Tibial nerve (tissue), 4 donors: ENCODE data around the gene SLC35A3. TPM values are rescaled to one million over a fixed set of nuclear protein-coding genes. Genes with fewer than 3 reads are reported as not detected.
"Not testable (repeated sequence)": the region's sequence is repeated elsewhere in the genome, so short reads cannot be mapped to it uniquely, and the experiment has no call there.

Experiments used
- DNase-seq, 2 donors: peaks; one replicate each; pipeline ENCODE4 v3.0.0-alpha.2; 2019; ENCODE audit warnings: low spot score in 2 of 2
- H3K27ac ChIP-seq, 4 donors: fragments of 200-600 bp; sonication (generic) in 3 of 4; one replicate each; pipeline ENCODE4 v1.5.1; 2017 to 2019; ENCODE audit warnings: mild to moderate bottlenecking in 1 of 4
- H3K27me3 ChIP-seq, 2 donors: fragments of 200-600 bp; sonication (generic) in 1 of 2; one replicate each; pipeline versions ENCODE4 v1.5.1 to v1.6.0; 2017 to 2019
- H3K36me3 ChIP-seq, 3 donors: fragments of 200-600 bp; sonication (generic); one replicate each; pipeline ENCODE4 v1.5.1; 2018 to 2019
- H3K4me1 ChIP-seq, 4 donors: fragments of 200-600 bp; sonication (generic) in 3 of 4; one replicate each; pipeline ENCODE4 v1.5.1; 2017 to 2019
- H3K4me3 ChIP-seq, 4 donors: fragments of 200-600 bp; sonication (generic) in 3 of 4; one replicate each; pipeline ENCODE4 v1.5.1; 2017 to 2019; ENCODE audit warnings: mild to moderate bottlenecking in 1 of 4, moderate library complexity in 1 of 4
- H3K9me3 ChIP-seq, 4 donors: fragments of 200-600 bp; sonication (generic) in 3 of 4; one replicate each; pipeline ENCODE4 v1.5.1; 2017 to 2019
- EP300 ChIP-seq, 2 donors: sonication (generic); formaldehyde crosslinking; IDR thresholded peaks; one replicate each; pipeline ENCODE4 v1.6.1; 2017; ENCODE audit warnings: antibody characterized with exemption in 2 of 2, mild to moderate bottlenecking in 1 of 2
- POLR2A ChIP-seq, 2 donors: fragments of 450-650 bp; IDR thresholded peaks; one replicate each; pipeline ENCODE4 v1.6.1; 2017; ENCODE audit warnings: antibody characterized with exemption in 2 of 2, mild to moderate bottlenecking in 2 of 2, moderate library complexity in 2 of 2
- WGBS, 2 donors: methylation state at CpG; one replicate each; pipeline ENCODE4 v1.1.5; 2018; 5-methylcytosine and 5-hydroxymethylcytosine counted together
- total RNA-seq, 4 donors: library from RNA; depleted of rRNA; stranded (reverse); fragments of >200 nt; gene quantifications; one replicate each; pipeline ENCODE4 v1.1.0, GENCODE V29; 2016
- TF ChIP-seq, protein P1 (sequence below), 5 experiments: fragments of 200-600 bp in 3 of 5; fragments of 450-650 bp in 2 of 5; sonication (generic) in 3 of 5; IDR thresholded peaks; one replicate each; pipeline ENCODE4 v1.5.1; 2016 to 2019; ENCODE audit warnings: antibody characterized with exemption in 5 of 5, mild to moderate bottlenecking in 3 of 5, moderate library complexity in 2 of 5

Gene SLC35A3
- total RNA-seq, 4 donors from 2014 or later: 15.7 to 23.8 (median 17.9) TPM

DNA sequence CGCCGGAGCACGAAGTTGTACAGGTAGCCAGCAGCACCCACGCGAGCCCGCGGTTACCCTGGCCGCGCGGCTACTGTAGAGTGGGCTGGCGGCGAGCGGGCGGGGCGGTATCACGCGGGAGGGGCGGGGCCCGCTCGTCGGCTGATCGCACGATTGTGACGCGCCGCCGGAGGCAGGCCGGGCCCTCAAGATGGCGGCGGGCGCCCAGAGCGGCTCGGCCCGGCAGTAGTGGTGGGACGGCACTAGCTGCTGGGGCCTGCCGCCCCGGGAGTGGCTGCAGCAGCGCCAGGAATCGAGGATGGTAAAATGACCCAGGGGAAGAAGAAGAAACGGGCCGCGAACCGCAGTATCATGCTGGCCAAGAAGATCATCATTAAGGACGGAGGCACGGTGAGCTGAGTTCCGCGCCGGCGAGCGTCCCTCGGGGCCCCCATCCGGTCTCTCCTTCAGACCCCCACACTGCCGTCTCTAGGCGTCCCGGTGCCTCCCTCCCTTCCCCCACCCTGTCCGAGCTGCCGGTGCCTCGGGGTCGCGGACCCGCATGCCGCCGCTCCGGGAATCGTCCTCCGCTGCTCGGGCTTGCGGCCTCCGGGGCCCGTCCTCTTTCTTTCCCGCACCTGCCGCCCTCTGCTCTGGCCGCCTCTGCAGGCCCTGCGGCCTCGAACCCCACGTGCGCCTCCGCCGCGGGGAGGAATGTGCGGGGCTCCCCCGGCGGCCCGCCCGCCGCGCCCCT, 68.3 kb downstream of the SLC35A3 start:
- 0 to 1% methylated on average over 39 to 72 of the region's 87 CpGs for WGBS, 2 donors
- Histone ChIP-seq H3K36me3 (no peaks in the 10 kb centered on the region), H3K9me3 (no peaks in the 10 kb centered on the region), H3K4me3 (peak overlapping the region; percentile 77 to 97 (median 90)), H3K4me1 (peaks cover 0 to 57% (median 25%) of the 10 kb centered on the region in 4 donors), H3K27me3 (no peaks in the 10 kb centered on the region), H3K27ac (peak overlapping the region; percentile 95 to 98 (median 97))
- TF ChIP-seq POLR2A (IDR thresholded peaks at IDR 0.05): peak; percentile 86 to 97
- TF ChIP-seq, protein P1, sequence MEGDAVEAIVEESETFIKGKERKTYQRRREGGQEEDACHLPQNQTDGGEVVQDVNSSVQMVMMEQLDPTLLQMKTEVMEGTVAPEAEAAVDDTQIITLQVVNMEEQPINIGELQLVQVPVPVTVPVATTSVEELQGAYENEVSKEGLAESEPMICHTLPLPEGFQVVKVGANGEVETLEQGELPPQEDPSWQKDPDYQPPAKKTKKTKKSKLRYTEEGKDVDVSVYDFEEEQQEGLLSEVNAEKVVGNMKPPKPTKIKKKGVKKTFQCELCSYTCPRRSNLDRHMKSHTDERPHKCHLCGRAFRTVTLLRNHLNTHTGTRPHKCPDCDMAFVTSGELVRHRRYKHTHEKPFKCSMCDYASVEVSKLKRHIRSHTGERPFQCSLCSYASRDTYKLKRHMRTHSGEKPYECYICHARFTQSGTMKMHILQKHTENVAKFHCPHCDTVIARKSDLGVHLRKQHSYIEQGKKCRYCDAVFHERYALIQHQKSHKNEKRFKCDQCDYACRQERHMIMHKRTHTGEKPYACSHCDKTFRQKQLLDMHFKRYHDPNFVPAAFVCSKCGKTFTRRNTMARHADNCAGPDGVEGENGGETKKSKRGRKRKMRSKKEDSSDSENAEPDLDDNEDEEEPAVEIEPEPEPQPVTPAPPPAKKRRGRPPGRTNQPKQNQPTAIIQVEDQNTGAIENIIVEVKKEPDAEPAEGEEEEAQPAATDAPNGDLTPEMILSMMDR (IDR thresholded peaks at IDR 0.05): peak in 2 of 5 experiments; percentile 17 to 22
- peak; percentile 41 to 97 for TF ChIP-seq EP300 (IDR thresholded peaks at IDR 0.05)
- DNase-seq: peak; percentile 76 to 85

DNA sequence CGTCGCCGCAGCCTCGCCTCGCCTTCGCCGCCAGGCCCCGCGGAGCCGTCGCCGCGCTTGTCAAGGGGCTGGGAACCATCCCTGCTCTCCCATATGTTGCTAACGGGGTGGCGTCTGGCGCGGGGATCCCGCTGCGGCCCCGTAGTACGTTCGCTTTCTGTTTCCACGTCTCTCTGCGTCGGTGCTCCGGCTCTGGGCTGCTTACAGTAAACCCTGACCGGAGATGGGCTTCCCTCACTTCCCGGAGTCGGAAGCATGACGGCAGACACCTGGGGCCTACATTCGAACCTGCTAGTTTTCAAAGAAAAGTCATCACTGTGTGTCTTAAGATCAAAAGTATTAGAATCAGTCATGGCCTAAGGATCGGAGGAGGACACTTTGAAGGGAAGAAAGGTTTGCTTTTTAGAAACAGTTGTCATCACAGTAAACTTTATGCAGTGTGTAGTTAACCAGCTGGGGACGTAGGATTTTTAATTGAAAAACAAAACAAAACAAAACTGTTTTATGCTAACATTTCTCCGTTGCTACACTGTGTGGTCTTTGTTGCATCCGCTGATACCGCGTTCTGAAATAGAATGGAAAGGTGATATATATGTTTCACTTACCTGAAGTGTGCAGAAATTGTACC, 69.0 kb downstream of the SLC35A3 start:
- DNase-seq: peak; percentile 14 to 36
- 0% methylated on average over 20 to 37 of the region's 37 CpGs for WGBS, 2 donors
- Histone ChIP-seq H3K4me1 (peaks cover 0 to 57% (median 25%) of the 10 kb centered on the region in 4 donors), H3K4me3 (peak overlapping the region; percentile 77 to 97 (median 90)), H3K9me3 (peaks cover 0 to 4% (median 0%) of the 10 kb centered on the region in 4 donors), H3K36me3 (peaks cover 0 to 4% (median 0%) of the 10 kb centered on the region in 3 donors), H3K27me3 (no peaks in the 10 kb centered on the region), H3K27ac (peak overlapping the region; percentile 95 to 98 (median 97))
- peak in 1 of 2 donors; percentile 38 for TF ChIP-seq EP300 (IDR thresholded peaks at IDR 0.05)
- TF ChIP-seq, protein P1 (IDR thresholded peaks at IDR 0.05): no peak

DNA sequence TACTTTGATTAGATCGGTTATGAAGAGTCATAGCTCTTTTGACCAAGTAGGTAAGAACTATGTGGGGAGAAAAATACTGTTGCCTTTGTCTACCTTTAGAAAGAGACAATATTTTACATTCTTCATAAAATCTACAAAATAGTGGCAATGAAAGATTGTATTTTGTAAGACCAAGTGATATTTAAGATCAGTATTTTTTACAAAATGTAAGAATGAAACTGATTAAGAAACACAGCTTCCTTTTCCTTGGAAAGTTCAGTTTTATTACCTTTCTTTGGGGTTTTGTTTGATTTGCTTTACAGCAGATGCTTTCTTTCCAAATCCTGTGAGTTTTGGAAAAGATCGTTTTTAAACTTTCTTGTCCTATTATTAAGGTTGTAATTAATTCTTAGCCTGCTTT, 69.8 kb downstream of the SLC35A3 start:
- DNase-seq: no peak
- 10 to 15% methylated on average over 2 of the region's 2 CpGs for WGBS, 2 donors
- TF ChIP-seq POLR2A (IDR thresholded peaks at IDR 0.05) (no peak), EP300 (IDR thresholded peaks at IDR 0.05) (no peak)
- TF ChIP-seq, protein P1 (IDR thresholded peaks at IDR 0.05): no peak
- Histone ChIP-seq H3K4me1 (peaks cover 0 to 57% (median 25%) of the 10 kb centered on the region in 4 donors), H3K9me3 (peaks cover 0 to 9% (median 0%) of the 10 kb centered on the region in 4 donors), H3K4me3 (peak overlapping the region in 3 of 4 donors; percentile 77 to 96 (median 85)), H3K36me3 (peaks cover 0 to 12% (median 0%) of the 10 kb centered on the region in 3 donors), H3K27ac (peak overlapping the region in 3 of 4 donors; percentile 95 to 98 (median 98)), H3K27me3 (no peaks in the 10 kb centered on the region)

DNA sequence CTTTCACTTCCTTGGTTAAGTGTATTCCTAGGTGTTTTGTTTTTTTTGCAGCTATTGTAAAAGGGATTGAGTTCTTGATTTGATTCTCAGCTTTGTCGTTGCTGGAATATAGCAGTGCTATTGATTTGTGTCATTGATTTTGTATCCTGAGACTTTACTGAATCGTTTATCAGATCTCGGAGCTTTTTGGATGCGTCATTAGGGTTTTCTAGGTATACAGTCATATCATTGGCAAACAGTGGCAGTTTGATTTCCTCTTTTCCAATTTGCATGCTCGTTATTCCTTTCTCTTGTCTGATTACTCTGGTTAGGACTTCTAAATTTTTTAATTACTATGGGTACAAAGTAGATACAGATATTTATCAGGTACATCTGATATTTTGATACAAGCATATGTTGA, 75.4 kb downstream of the SLC35A3 start:
- Histone ChIP-seq H3K4me1 (peaks cover 0 to 55% (median 20%) of the 10 kb centered on the region in 4 donors), H3K27ac (no peak overlapping the region), H3K27me3 (no peaks in the 10 kb centered on the region), H3K36me3 (peaks cover 0 to 18% (median 0%) of the 10 kb centered on the region in 3 donors), H3K9me3 (peaks cover 0 to 12% (median 0%) of the 10 kb centered on the region in 4 donors), H3K4me3 (no peak overlapping the region)
- TF ChIP-seq POLR2A (IDR thresholded peaks at IDR 0.05) (no peak), EP300 (IDR thresholded peaks at IDR 0.05) (no peak)
- TF ChIP-seq, protein P1 (IDR thresholded peaks at IDR 0.05): no peak
- WGBS, 2 donors: 95 to 96% methylated on average over 5 of the region's 5 CpGs
- no peak for DNase-seq

DNA sequence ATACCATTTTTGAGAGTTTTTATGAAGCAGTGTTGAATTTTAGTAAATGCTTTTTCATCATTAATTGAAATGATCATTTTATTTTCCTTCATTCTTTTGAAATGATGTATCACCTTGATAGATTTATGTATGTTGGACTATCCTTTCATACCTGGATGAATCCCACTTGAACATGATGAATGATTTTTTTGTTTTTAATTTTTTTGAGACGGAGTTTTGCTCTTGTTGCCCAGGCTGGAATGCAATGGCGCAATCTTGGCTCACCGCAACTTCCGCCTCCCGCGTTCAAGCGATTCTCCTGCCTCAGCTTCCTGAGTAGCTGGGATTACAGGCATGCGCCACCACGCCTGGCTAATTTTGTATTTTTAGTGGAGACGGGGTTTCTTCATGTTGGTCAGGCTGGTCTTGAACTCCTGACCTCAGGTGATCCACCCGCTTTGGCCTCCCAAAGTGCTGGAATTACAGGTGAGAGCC, 77.5 kb downstream of the SLC35A3 start:
- Histone ChIP-seq H3K36me3 (peaks cover 0 to 32% (median 0%) of the 10 kb centered on the region in 3 donors), H3K4me1 (peaks cover 0 to 40% (median 9%) of the 10 kb centered on the region in 4 donors), H3K9me3 (peaks cover 0 to 12% (median 0%) of the 10 kb centered on the region in 4 donors)
- not testable (repeated sequence) for H3K27ac ChIP-seq, H3K27me3 ChIP-seq, H3K4me3 ChIP-seq, DNase-seq
- 91 to 92% methylated on average over 11 of the region's 11 CpGs for WGBS, 2 donors
